B cell (primary cell): Measurements from ENCODE around the gene XRCC3. TPM values are rescaled to one million over a fixed set of nuclear protein-coding genes. Genes with fewer than 3 reads are reported as not detected.

Experiments
- ATAC-seq: fragments of 200-7000 bp; cut with Tn5 transposase; one replicate; pipeline ENCODE4 v1.10.0; 2021; ENCODE audit warnings: low read depth, mild to moderate bottlenecking, moderate number of reproducible peaks, moderate library complexity
- CTCF ChIA-PET: fragments of 350-600 bp; sonication (Branson Sonifier 250); formaldehyde crosslinking; loops from one replicate; lab custom pipeline; 2021; ENCODE audit warnings: antibody characterized with exemption, inconsistent platforms; lab: Charles Lee
- POLR2A ChIA-PET: fragments of 350-600 bp; sonication (Branson Sonifier 250); formaldehyde crosslinking; loops from one replicate; lab custom pipeline; 2021; ENCODE audit warnings: antibody characterized with exemption; lab: Charles Lee
- DNase-seq: peaks from one replicate; pipeline ENCODE4 v3.0.0; 2013
- H2AFZ ChIP-seq: 2 replicates; pipeline ENCODE4 v1.6.1; 2012; ENCODE audit warnings: mild to moderate bottlenecking, low read depth, low read length; ENCODE audit not compliant: insufficient read depth, poor library complexity, severe bottlenecking
- H3K27ac ChIP-seq, 2 donors: 1 replicate in 1 of 2; 2 replicates in 1 of 2; pipeline ENCODE4 v1.5.1; 2012 to 2013; ENCODE audit warnings: low read length in 2 of 2, mild to moderate bottlenecking in 2 of 2, moderate library complexity in 1 of 2
- H3K27me3 ChIP-seq, 4 experiments: fragments of 200-600 bp in 1 of 4; sonication (generic) in 1 of 4; replicated peaks in 1 of 4; 1 replicate in 2 of 4; 2 replicates in 2 of 4; pipeline versions ENCODE4 v1.6.1 to v1.7.0; 2013 to 2016; ENCODE audit warnings: low read length in 3 of 4, mild to moderate bottlenecking in 2 of 4, mixed read lengths in 1 of 4, moderate library complexity in 1 of 4; ENCODE audit not compliant: insufficient read depth in 4 of 4, control insufficient read depth in 3 of 4; ENCODE audit errors: control extremely low read depth in 1 of 4
- H3K36me3 ChIP-seq, 2 experiments: replicated peaks in 1 of 2; 1 replicate in 1 of 2; 2 replicates in 1 of 2; pipeline versions ENCODE4 v1.6.1 to v1.7.1; 2013; ENCODE audit warnings: low read length in 1 of 2; ENCODE audit not compliant: insufficient read depth in 2 of 2, control insufficient read depth in 1 of 2; ENCODE audit errors: control extremely low read depth in 1 of 2, extremely low read depth in 1 of 2
- H3K4me1 ChIP-seq, 2 donors: fragments of 200-600 bp in 1 of 2; sonication (generic) in 1 of 2; 1 replicate in 1 of 2; 2 replicates in 1 of 2; pipeline versions ENCODE4 v1.5.1 to v1.6.1; 2013 to 2017; ENCODE audit warnings: low read length in 2 of 2; ENCODE audit not compliant: control insufficient read depth in 2 of 2, insufficient read depth in 2 of 2
- H3K4me2 ChIP-seq: replicated peaks from 2 replicates; pipeline ENCODE3; 2012; ENCODE audit warnings: mild to moderate bottlenecking, low read depth, low read length; ENCODE audit not compliant: poor library complexity, severe bottlenecking
- H3K4me3 ChIP-seq, 5 experiments: fragments of 200-600 bp in 1 of 5; sonication (generic) in 1 of 5; 1 replicate in 3 of 5; 2 replicates in 2 of 5; pipeline versions ENCODE4 v1.5.1 to v1.7.0; 2011 to 2016; ENCODE audit warnings: low read length in 4 of 5, mild to moderate bottlenecking in 4 of 5, low read depth in 2 of 5, control low read depth in 1 of 5, moderate library complexity in 1 of 5; ENCODE audit not compliant: insufficient read depth in 1 of 5; ENCODE audit errors: control extremely low read depth in 1 of 5, extremely low read depth in 1 of 5
- H3K79me2 ChIP-seq: fragments of 200-600 bp; sonication (generic); one replicate; pipeline ENCODE4 v1.6.0; 2016; ENCODE audit warnings: low read length; ENCODE audit not compliant: control insufficient read depth, insufficient read depth
- H3K9ac ChIP-seq: fragments of 200-600 bp; sonication (generic); 2 replicates; pipeline ENCODE4 v1.6.1; 2017; ENCODE audit warnings: mild to moderate bottlenecking, low read length, moderate library complexity
- H3K9me3 ChIP-seq, 3 donors: one replicate each; pipeline versions ENCODE4 v1.6.1 to v1.7.1; 2013; ENCODE audit warnings: low read length in 2 of 3; ENCODE audit not compliant: control insufficient read depth in 2 of 3, insufficient read depth in 1 of 3; ENCODE audit errors: control extremely low read depth in 1 of 3
- H4K20me1 ChIP-seq: 2 replicates; pipeline ENCODE4 v1.6.0; 2012; ENCODE audit warnings: mild to moderate bottlenecking, low read length; ENCODE audit not compliant: insufficient read depth, control insufficient read depth, poor library complexity, severe bottlenecking
- H3K27ac Mint-ChIP-seq: one replicate; pipeline ENCODE4 v1.8.0; 2021; ENCODE audit warnings: mixed read lengths
- H3K27me3 Mint-ChIP-seq: one replicate; pipeline ENCODE4 v1.8.0; 2021; ENCODE audit warnings: mixed read lengths
- H3K4me1 Mint-ChIP-seq: one replicate; pipeline ENCODE4 v1.8.0; 2021; ENCODE audit warnings: mixed read lengths
- H3K4me3 Mint-ChIP-seq: one replicate; pipeline ENCODE4 v1.8.0; 2021; ENCODE audit warnings: mixed read lengths
- H3K9me3 Mint-ChIP-seq: one replicate; pipeline ENCODE4 v1.8.0; 2022; ENCODE audit warnings: mixed read lengths; ENCODE audit not compliant: insufficient read depth
- EZH2 ChIP-seq: IDR thresholded peaks from 2 replicates; pipeline ENCODE4 v1.6.1; 2012; ENCODE audit warnings: borderline replicate concordance, low read depth, mild to moderate bottlenecking, moderate library complexity, low read length; ENCODE audit not compliant: insufficient read depth, poor library complexity, severe bottlenecking
- WGBS: methylation state at CpG from one replicate; pipeline ENCODE4 v1.1.5; 2013; ENCODE audit warnings: missing lambda C conversion rate; ENCODE audit not compliant: insufficient coverage; 5-methylcytosine and 5-hydroxymethylcytosine counted together
- intact Hi-C: fragments of 100-400 bp; cut with micrococcal nuclease; formaldehyde crosslinking; loops from one replicate; pipeline ENCODE4 v1.10.0; 2022
- polyA plus RNA-seq: library from polyadenylated mRNA; depleted of rRNA; stranded (reverse); fragments of >200 nt; gene quantifications from 2 replicates; pipeline ENCODE4 v1.2.3, GENCODE V29; 2012
- total RNA-seq, 2 donors: library from RNA; stranded (reverse); fragments of 120-200 nt in 1 of 2; gene quantifications; 1 replicate in 1 of 2; 2 replicates in 1 of 2; pipeline versions ENCODE4 v1.2.3 to v1.2.4, GENCODE V29; 2013 to 2022
- TF ChIP-seq, protein P1 (sequence below): fragments of 200-600 bp; IDR thresholded peaks from one replicate; pipeline ENCODE4 v1.8.0; 2022; ENCODE audit warnings: antibody characterized with exemption, mild to moderate bottlenecking

XRCC3 gene
- total and polyA plus RNA-seq, 2 donors (not counting 1 experiment from before 2014, with no cell fraction given) = 18.0 to 19.7 TPM

GRCh38 chr14:103714063-103714724 is 1.1 kb downstream of the XRCC3 start:
- Histone ChIP-seq H3K9ac (peak overlapping the region; percentile 76), H3K36me3 (peaks cover 0 to 2% of the 10 kb centered on the region in 2 experiments), H4K20me1 (peaks cover 20% of the 10 kb centered on the region), H3K4me3 (peak overlapping the region in 4 of 5 experiments; percentile 39 to 82 (median 60)), H3K9me3 (no peaks in the 10 kb centered on the region), H3K79me2 (peaks cover 53% of the 10 kb centered on the region), H3K27ac (no peak overlapping the region), H3K4me2 (peak overlapping the region; percentile 88), H2AFZ (peak overlapping the region; percentile 81), H3K4me1 (peaks cover 15 to 24% of the 10 kb centered on the region in 2 donors), H3K27me3 (no peaks in the 10 kb centered on the region)
- Mint-ChIP-seq H3K4me3 (peak overlapping the region; percentile 91), H3K27ac (no peak overlapping the region), H3K9me3 (no peaks in the 10 kb centered on the region), H3K27me3 (no peaks in the 10 kb centered on the region), H3K4me1 (peaks cover 32% of the 10 kb centered on the region)
- ChIA-PET POLR2A (no interaction called here), CTCF (interaction anchor here (0.6 to 0.8 kb wide), 2 partner anchors 76 to 196 kb away, joined by 3 read pairs; no protein-coding TSS in a partner anchor)
- DNase-seq = no peak
- intact Hi-C loops = loop anchor here (2.0 kb wide), 1 partner anchor 185 kb away; the partner anchor contains the start of gene TRMT61A
- WGBS = 62% methylated on average over 13 of the region's 16 CpGs
- no peak for TF ChIP-seq EZH2
- TF ChIP-seq, protein P1, sequence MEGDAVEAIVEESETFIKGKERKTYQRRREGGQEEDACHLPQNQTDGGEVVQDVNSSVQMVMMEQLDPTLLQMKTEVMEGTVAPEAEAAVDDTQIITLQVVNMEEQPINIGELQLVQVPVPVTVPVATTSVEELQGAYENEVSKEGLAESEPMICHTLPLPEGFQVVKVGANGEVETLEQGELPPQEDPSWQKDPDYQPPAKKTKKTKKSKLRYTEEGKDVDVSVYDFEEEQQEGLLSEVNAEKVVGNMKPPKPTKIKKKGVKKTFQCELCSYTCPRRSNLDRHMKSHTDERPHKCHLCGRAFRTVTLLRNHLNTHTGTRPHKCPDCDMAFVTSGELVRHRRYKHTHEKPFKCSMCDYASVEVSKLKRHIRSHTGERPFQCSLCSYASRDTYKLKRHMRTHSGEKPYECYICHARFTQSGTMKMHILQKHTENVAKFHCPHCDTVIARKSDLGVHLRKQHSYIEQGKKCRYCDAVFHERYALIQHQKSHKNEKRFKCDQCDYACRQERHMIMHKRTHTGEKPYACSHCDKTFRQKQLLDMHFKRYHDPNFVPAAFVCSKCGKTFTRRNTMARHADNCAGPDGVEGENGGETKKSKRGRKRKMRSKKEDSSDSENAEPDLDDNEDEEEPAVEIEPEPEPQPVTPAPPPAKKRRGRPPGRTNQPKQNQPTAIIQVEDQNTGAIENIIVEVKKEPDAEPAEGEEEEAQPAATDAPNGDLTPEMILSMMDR = no peak
- no peak for ATAC-seq
